HEK293T (cell line): ENCODE measurements around the gene ANKRD44.

Experiments
- FOXA1 ChIP-seq: fragments of 450-650 bp; IDR thresholded peaks from 2 replicates; pipeline ENCODE4 v1.6.1; 2016; ENCODE audit warnings: mild to moderate bottlenecking
- PKNOX1 ChIP-seq: fragments of 450-650 bp; IDR thresholded peaks from 2 replicates; pipeline ENCODE4 v1.6.1; 2016
- SUZ12 ChIP-seq: fragments of 450-650 bp; IDR thresholded peaks from 2 replicates; pipeline ENCODE4 v1.6.1; 2016; ENCODE audit warnings: mild to moderate bottlenecking

- TF ChIP-seq FOXA1 (no peak), SUZ12 (no peak), PKNOX1 (no peak)
Measured at GRCh38 chr2:197149546-197149945, 161.0 kb downstream of the ANKRD44 start.
